Tibial artery (tissue), 4 donors: ENCODE data around the gene MGLL.
A peak's percentile ranks its signal among the peaks of the same experiment; 100 is the strongest.

ENCODE experiments used
- DNase-seq, 2 donors: peaks; one replicate each; pipeline ENCODE4 v3.0.0-alpha.2; 2019
- H3K27ac ChIP-seq, 2 donors: fragments of 200-600 bp; sonication (generic) in 1 of 2; 1 replicate in 1 of 2; 2 replicates in 1 of 2; pipeline ENCODE4 v1.5.1; 2018 to 2019; ENCODE audit warnings: mild to moderate bottlenecking in 1 of 2
- H3K27me3 ChIP-seq, 2 donors: fragments of 200-600 bp; sonication (generic) in 1 of 2; one replicate each; pipeline versions ENCODE4 v1.5.1 to v1.6.0; 2016 to 2019
- H3K36me3 ChIP-seq, 3 donors: fragments of 200-600 bp; sonication (generic) in 2 of 3; one replicate each; pipeline ENCODE4 v1.5.1; 2016 to 2019; ENCODE audit warnings: mild to moderate bottlenecking in 2 of 3
- H3K4me1 ChIP-seq, 4 donors: fragments of 200-600 bp; sonication (generic) in 2 of 4; 1 replicate in 3 of 4; 2 replicates in 1 of 4; pipeline ENCODE4 v1.5.1; 2016 to 2019
- H3K4me3 ChIP-seq, 2 donors: fragments of 200-600 bp; sonication (generic) in 1 of 2; 1 replicate in 1 of 2; 2 replicates in 1 of 2; pipeline ENCODE4 v1.5.1; 2018 to 2019; ENCODE audit warnings: mild to moderate bottlenecking in 2 of 2
- H3K9me3 ChIP-seq, 3 donors: fragments of 200-600 bp; sonication (generic) in 1 of 3; one replicate each; pipeline ENCODE4 v1.5.1; 2016 to 2019
- CTCF ChIP-seq, 2 experiments: fragments of 200-600 bp in 1 of 2; fragments of 450-650 bp in 1 of 2; IDR thresholded peaks; one replicate each; pipeline ENCODE4 v1.5.1; 2017 to 2019; ENCODE audit warnings: antibody characterized with exemption in 2 of 2, mild to moderate bottlenecking in 1 of 2, moderate library complexity in 1 of 2
- intact Hi-C: fragments of 100-400 bp; cut with DNase I; formaldehyde crosslinking; loops from one replicate; pipeline ENCODE4 v1.15.0; 2023; ENCODE audit warnings: low total_unique reads

The MGLL gene

GRCh38 chr3:127821394-127821793 lies 921 bp downstream of the MGLL start:
- Histone ChIP-seq H3K27ac (peak overlapping the region; percentile 90 to 93), H3K36me3 (peaks cover 0 to 8% (median 0%) of the 10 kb centered on the region in 3 donors), H3K4me3 (peak overlapping the region; percentile 89 to 98), H3K9me3 (no peaks in the 10 kb centered on the region), H3K27me3 (no peaks in the 10 kb centered on the region), H3K4me1 (peaks cover 0 to 50% (median 36%) of the 10 kb centered on the region in 4 donors)
- intact Hi-C loops: loop anchor here (5.0 kb wide), 1 partner anchor 136 kb away; no protein-coding TSS in a partner anchor
- TF ChIP-seq CTCF (IDR thresholded peaks at IDR 0.05): no peak
- DNase-seq: peak in 1 of 2 donors; percentile 48

- no peaks in the 10 kb centered on the region for H3K9me3 ChIP-seq
- H3K27me3 ChIP-seq: no peaks in the 10 kb centered on the region
- peak overlapping the region; percentile 90 to 93 for H3K27ac ChIP-seq
- no peak for DNase-seq
- peaks cover 0 to 13% (median 3%) of the 10 kb centered on the region in 3 donors for H3K36me3 ChIP-seq
- intact Hi-C loops: loop anchor here (5.0 kb wide), 1 partner anchor 136 kb away; no protein-coding TSS in a partner anchor
- peaks cover 0 to 54% (median 38%) of the 10 kb centered on the region in 4 donors for H3K4me1 ChIP-seq
- H3K4me3 ChIP-seq: peak overlapping the region; percentile 89 to 98
- no peak for TF ChIP-seq CTCF (IDR thresholded peaks at IDR 0.05)
Measured at GRCh38 chr3:127820826-127821313, 1.4 kb downstream of the MGLL start.

- H3K36me3 ChIP-seq: peaks cover 0 to 17% (median 8%) of the 10 kb centered on the region in 3 donors
- peak overlapping the region; percentile 90 to 93 for H3K27ac ChIP-seq
- peak overlapping the region; percentile 89 to 98 for H3K4me3 ChIP-seq
- H3K9me3 ChIP-seq: no peaks in the 10 kb centered on the region
- H3K4me1 ChIP-seq: peaks cover 0 to 57% (median 39%) of the 10 kb centered on the region in 4 donors
- TF ChIP-seq CTCF (IDR thresholded peaks at IDR 0.05): peak; percentile 22 to 30
- DNase-seq: peak in 1 of 2 donors; percentile 38
- H3K27me3 ChIP-seq: no peaks in the 10 kb centered on the region
- intact Hi-C loops: loop anchor here (5.0 kb wide), 1 partner anchor 137 kb away; no protein-coding TSS in a partner anchor
Measured at GRCh38 chr3:127820221-127820825, 2.0 kb downstream of the MGLL start.

GRCh38 chr3:127819656-127820055 lies 2.7 kb downstream of the MGLL start:
- no peaks in the 10 kb centered on the region for H3K27me3 ChIP-seq
- no peak for TF ChIP-seq CTCF (IDR thresholded peaks at IDR 0.05)
- peaks cover 4 to 17% (median 8%) of the 10 kb centered on the region in 3 donors for H3K36me3 ChIP-seq
- peak overlapping the region; percentile 90 to 93 for H3K27ac ChIP-seq
- intact Hi-C loops: loop anchor here (5.0 kb wide), 1 partner anchor 138 kb away; no protein-coding TSS in a partner anchor
- DNase-seq: no peak
- H3K9me3 ChIP-seq: no peaks in the 10 kb centered on the region
- peaks cover 0 to 64% (median 41%) of the 10 kb centered on the region in 4 donors for H3K4me1 ChIP-seq
- peak overlapping the region in 1 of 2 donors; percentile 98 for H3K4me3 ChIP-seq

GRCh38 chr3:127819086-127819485 lies 3.2 kb downstream of the MGLL start:
- no peaks in the 10 kb centered on the region for H3K9me3 ChIP-seq
- peaks cover 0 to 65% (median 43%) of the 10 kb centered on the region in 4 donors for H3K4me1 ChIP-seq
- TF ChIP-seq CTCF (IDR thresholded peaks at IDR 0.05): no peak
- H3K4me3 ChIP-seq: no peak overlapping the region
- DNase-seq: no peak
- peaks cover 4 to 17% (median 8%) of the 10 kb centered on the region in 3 donors for H3K36me3 ChIP-seq
- intact Hi-C loops: no loop called here
- no peaks in the 10 kb centered on the region for H3K27me3 ChIP-seq
- peak overlapping the region in 1 of 2 donors; percentile 93 for H3K27ac ChIP-seq
